ENCODE results near the gene TCF12.

TCF12 gene

DNA sequence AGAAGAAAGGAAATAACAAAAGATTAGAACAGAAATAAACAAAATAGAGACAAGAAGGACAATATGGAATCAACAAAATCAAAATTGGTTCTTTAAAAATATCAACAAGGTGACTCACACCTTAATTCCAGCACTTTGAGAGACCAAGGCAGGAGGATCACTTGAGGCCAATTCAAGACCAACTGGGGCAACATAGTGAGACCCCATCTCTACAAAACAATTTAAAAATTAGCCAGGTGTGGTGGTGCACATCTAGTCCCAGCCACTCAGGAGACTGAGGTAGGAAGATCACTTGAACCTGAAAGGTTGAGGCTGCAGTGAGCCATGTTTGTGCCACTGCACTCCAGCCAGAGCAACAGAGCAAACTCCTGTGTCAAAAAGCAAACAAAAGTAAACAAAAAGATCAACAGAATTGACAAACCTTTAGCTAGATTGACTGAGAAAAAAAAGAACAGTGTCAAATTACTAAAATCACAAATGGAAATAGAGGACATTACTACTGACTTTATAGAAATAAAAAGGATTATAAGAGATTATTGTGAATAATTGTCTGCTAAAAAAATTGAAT, 267.1 kb downstream of the TCF12 start:
- DNase-seq, result no peak

DNA sequence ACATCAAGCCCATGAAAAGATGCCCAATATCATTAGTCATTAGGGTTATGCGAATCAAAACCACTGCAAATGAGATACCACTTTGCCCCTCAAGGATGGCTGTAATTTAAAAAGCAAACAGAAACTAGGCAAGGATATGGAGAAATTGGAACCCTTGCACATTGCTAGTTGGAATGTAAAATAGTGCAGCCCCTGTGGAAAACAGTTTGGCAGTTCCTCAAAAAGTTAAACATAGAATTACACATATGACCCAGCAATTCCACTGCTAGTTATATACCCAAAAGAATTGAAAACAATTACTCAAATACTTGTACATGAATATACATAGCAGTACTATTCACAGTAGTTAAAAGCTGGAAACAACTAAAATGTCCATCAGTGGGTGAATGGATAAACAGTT, 271.0 kb downstream of the TCF12 start:
- DNase-seq, result no peak

DNA sequence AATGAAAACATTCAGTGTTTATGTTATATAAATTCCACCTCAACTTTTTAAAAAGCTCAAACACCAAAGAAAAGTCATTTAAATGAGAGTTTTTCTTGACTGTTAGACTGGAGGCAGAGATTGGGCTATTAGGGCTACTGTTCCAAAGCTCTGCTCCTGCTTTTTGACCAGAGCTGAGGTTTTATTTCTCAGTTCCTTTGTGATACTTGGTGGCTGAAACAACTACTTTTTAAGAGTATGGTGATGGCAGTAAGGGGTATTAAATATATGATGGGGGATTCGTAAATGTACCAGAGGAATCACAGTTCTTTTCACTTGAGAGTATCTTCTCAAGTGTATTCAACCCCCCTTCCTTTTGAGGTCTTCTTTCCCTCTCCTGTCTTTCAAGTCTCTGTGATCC, 271.8 kb downstream of the TCF12 start:
- no peak for DNase-seq

DNA sequence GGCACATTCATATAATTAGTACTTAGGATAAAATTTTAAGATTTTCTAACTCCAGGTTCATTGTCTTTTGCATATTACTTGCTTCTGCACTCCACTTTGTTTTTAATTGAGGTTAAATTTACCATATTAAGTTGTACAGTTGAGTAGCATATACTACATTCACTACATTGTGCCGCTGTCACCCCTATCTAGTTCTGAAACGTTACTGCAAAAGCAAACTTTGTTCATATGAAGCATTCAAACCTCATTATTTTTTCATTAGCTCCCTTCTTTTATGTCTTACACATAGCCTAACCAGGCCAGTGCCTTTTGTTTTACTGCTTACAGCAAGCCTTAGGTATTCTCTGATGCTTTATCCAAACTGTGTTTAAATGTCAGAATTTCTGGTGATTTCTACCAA, 274.7 kb downstream of the TCF12 start:
- no peak for DNase-seq

DNA sequence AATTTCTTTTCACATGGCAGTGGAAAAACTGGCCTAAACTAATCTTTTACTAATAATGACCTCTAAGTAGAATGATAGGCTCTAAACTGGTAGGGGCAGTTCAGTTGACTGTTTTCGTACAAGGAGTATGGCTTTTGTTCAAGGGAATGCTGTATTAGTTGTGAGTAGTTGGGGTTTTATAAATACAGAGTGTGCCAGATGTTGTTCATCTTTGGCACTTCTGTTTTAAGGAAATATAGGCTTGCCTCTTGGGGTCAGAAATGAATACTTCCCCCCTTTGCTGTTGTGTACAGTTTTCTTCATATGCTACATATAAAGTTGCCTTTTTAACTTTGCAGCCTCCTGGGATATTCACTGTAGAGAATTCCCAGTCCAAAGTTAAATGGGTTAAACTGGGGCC, 276.9 kb downstream of the TCF12 start:
- no peak for DNase-seq

DNA sequence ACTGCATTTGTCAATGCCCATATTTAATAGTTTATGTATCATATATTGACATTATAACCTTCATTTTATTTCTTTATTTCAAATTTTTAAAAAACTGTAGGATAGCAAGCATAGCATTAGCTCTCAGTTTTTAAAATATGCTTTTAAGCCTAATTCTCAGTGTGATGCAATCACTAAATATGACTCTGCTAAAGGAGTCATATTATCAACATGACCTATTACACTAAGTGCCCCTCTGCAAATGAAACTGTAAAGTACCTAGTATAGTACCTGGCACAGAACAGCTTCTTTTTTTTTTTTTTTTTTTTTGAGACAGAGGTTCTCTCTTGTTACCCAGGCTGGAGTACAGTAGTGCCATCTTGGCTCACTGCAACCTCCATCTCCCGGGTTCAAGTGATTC, 278.4 kb downstream of the TCF12 start:
- no peak for DNase-seq

DNA sequence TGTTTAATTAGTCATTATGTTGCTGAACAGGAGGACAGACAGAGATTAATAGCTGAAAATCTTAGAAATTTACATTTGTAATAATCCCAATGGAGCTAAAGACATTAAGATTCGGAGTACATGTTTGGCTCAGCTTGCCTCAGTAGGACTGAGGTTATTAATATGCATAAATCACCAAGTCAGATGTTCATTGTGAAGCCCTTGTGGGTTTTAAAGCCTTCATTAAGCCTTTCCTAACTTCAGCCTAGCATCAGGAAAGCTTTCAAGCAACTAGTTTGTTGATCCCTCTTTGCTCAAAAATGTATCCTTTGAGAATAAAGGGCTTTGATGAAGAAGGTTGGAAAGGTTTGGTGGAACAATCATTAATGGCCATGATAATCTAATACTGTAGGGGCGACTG, 279.7 kb downstream of the TCF12 start:
- no peak for DNase-seq

DNA sequence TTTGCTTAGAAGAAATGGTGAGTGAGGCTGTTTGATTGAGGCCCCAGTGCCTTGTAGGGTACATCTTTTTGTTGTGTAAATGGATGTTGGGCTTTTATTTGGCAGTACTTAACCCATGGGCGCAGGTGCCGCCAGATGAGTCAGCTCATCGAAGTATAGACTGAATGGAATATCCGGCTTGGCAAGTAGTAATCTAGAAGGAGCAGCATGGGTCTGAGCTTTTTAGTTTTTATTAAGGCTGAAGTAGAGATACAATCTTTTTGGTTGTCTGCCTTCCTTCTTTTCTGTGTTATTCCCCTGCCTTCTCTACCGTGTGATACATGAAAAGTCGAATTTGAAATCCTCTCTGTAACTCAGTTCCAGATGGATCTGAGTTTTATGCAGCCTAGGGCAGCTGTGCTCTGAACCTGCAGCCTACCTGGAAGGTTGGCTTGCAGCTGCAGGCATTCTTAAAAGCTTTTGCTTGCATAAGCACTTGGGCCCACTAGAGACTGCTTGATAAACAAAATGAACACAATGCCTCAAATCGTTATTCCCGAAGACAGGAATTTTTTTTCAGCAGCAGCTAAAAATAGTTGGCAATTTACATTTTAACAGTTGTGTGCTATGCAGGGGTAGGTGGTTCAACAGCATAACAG, 280.3 kb downstream of the TCF12 start:
- no peak for DNase-seq

DNA sequence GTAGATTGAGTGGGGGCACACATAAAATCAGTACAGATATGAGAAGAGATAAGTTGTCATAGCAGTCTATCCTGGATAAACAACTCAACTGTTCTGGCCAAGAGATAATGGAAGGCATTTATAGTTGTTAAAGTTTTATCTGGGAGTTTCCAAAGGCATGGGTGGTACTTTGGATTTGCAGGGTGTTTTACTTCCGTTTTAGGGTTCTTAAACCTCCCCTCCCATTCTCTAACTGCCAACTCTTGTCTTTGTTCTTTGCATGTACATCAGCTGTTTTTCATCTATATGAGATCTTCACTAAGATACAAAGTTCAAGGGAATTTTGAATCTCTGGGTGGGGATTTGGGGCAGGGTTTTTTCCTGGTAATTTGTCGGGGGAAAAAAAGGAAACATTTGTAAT, 283.1 kb downstream of the TCF12 start:
- DNase-seq, result no peak

DNA sequence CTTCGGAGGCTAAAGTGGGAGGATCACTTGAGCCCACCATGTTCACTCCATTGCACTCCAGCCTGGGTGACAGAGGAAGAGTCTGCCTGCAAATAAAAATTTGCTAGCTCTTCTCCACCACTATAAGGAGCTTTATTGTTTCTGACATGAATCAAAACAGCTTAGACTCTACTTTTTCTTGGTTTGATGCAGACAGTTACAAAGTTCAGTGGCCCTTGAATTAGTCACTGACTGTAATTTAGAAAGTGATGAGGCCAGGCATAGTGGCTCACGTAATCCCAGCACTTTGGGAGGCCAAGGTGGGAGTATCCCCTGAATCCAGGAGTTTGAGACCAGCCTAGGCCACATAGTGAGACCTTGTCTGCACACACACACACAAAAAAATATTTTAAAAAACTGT, 285.5 kb downstream of the TCF12 start:
- no peak for DNase-seq

DNA sequence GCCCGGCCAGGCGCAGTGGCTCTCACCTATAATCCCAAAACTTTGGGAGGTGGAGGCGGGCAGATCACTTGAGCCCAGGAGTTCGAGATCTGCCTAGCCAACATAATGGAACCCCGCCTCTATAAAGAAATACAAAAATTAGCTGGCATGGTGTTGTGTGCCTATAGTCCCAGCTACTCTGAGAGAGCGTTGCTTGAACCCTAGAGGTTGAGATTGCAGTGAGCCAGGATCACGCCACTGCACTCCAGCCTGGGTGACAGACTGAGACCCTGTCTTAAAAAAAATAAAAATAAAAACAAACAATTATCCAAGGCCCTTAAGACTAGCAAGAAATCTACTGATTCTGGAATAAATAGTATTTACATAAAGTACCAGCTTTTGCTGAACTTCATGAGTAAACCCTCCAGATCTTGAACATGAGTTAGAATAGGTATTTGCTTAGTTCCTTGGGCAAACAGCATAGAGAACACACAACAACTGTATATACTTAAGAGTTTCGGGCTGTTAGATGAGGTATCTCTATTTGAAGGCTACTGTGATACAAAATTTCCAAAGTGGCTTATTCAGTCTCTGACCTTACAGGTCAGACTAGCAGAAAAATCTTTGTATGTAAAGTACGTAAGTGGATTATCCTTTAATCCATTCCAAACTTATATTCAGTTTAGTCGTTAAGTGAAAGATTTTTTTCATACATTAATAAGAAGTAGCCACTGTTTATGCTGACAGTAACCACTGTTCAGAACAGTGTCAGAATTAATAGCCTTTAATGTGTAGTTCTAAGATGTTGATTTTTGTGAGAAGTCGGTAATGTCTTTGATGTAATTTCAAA, 286.8 kb downstream of the TCF12 start:
- DNase-seq, result no peak

DNA sequence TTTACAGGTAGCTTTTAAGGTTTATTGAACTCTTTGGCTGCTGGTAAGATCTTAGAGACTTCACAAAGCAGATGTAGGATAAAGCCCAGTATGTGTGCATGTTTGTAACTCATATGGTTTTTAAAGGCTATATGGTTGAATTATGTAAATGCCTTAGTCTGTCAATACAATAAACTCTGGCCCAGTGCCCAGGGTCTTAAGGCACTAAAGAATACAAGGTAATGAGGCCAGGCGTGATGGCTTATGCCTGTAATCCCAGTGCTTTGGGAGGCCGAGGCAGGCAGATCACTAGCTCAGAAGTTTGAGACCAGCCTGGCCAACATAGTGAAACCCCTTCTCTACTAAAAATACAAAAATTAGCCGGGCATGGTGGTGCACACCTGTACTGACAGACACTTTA, 287.6 kb downstream of the TCF12 start:
- no peak for DNase-seq

DNA sequence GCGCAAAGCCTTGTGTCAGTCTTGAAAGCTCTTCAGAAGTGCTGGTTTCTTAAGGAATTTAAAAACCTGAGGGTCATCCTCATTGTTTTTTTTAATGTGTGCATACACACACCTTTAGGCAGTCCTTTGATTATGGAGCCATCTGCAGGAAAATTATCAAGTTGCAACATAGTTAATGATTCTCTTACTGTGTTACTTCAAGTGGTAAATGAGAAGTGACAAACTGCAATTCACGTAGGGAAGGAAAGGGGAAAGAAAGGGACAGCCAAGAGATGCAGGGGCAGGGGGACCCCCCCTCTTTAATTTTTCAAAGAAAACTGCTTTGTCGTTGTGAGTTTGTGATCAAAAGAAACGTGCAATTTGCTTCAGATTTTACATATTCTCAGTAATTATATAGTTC, 295.4 kb downstream of the TCF12 start:
- DNase-seq, result no peak

DNA sequence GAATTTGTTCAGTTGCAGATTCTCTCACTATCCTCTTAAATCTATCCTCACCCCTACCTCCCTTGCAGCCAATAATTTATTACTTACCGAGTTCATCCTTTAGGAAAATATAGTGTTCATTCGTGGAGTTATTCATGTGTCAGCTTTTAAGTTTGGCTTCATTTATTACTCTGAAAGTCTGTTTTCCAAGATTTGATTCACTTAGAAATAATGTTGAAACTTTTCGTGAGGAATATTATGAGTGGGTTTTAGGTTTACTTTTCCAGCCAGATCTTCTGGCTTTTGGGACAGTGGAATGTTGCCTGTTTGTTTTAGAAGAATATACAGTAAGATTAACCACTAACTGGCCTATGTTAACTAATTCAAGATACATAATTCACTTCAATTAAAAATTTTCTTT, 296.9 kb downstream of the TCF12 start:
- DNase-seq, result no peak

DNA sequence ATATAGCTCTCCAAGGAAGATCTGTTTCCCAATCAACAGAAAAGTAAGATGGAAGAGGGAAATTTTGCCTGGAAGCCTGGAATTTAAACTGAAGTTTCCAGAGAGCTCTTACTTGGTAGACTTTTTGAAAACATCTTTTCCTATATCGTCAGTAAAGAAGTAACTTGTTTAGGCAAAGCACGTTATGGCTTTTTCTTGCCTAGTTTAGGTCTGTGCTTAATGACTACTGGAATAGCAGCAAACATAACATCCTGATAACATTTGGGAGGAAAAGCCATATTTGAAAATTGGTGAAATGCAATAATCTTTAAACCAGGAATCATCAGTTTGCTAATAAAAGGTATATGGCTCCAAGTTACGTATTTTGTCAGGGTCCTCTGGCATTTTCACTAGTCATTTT, 297.4 kb downstream of the TCF12 start:
- DNase-seq, result no peak

DNA sequence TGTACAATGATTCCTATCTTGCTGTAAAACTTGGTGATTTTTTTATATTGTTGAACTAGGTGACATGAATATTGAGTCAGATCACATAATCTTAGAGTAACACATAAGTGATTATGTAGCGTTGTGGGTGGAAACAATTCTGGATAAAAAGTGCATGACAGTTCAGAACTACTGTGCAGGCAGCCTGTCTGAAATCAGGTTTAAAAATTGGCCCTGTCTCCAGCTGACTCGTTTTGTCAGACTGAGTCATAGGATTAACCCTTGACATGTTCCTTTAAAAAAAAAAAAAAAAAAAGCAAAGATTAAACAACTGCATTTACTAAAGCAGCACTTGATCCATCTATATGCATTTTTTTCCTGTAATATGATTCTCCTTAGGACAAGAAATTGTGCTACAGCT, 297.8 kb downstream of the TCF12 start:
- DNase-seq, result no peak

DNA sequence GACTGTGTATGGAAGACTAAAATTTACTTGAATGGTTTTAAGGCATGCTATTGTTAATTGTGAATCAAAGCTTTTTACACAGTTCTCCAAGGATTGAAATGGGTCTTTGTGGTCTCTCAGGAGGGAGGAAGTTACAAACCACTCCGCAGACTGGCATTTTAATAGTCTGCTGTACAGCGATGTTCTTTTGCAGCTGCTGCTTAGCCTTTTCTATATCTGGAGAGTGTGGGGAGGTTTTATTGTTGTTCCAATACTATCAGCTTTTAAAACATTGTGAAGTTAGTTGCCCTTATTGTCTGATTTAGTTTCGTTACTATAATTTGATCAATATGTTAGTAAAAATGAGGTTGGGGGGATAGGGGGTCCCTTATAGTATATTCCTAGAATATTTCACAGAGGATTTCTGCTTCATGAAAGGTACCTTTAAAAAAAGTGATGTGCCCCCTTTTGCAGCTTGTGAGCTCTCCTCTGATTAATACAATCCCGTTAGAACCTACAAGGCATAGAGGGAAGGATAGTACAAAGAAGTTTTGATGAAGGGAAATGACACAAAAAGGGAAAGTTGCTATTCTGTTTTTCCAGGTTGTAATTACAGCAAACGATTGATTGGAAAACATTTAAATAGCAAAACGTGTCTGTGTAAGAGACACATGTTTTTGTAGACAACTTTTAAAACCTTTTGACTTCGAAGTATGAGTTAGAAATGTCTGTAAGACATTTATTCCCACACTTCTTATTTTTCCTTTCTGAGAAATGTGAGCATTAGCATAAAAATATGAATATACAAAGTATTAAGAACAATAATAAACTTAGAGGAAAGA, 299.5 kb downstream of the TCF12 start:
- DNase-seq, result no peak

DNA sequence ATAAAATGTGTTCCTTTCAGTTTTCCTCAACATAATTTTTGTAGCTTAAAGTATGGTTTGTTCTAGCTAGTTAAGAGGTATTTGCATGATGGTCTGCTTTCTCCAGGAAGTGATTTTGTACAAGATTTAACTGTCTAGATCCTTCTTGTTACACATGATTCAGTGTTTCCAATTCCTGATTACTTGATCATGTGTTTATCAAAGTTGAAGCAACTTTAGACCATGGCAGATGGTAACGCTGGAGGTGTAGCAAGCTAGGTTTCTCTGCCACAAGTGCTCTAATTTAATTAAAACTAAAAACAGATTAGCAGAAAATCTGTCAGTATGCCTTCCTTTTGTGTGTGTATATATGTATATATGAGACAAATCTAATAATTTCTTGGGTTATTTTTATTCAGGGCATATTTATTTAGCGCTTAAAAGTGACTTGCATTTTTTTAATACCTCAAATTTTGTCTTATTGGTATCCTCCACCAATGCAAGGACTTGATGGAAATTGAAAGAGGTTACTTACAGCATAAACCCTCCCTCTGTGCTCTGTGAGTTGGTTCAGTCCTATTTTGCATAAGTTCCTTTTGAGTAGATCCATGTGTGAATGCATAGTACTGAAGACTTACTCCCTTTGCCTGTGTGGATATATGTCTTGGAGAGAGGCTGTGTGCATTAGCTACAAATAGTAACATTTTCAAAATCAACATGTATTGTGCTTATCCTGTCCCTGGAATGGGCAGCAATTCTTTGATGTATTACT, 300.6 kb downstream of the TCF12 start:
- DNase-seq, result no peak

DNA sequence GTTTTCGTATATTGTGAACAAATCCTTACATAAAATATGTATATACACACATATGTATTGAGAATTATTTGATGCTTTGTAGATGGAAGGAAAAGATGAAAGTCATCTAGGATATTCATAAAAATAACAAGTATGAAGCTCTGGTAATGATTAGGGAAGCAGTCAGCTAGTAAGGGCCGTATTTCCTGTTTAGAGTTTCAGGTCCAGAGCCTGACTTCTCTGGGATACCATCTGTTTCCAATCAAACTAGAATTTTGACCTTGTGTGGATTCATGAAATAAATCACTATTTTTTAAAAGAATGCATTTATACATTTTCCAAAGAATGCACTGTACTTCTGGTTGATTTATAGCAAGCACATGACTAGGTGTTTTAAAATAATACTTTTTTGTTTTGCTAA, 301.8 kb downstream of the TCF12 start:
- DNase-seq, result no peak

DNA sequence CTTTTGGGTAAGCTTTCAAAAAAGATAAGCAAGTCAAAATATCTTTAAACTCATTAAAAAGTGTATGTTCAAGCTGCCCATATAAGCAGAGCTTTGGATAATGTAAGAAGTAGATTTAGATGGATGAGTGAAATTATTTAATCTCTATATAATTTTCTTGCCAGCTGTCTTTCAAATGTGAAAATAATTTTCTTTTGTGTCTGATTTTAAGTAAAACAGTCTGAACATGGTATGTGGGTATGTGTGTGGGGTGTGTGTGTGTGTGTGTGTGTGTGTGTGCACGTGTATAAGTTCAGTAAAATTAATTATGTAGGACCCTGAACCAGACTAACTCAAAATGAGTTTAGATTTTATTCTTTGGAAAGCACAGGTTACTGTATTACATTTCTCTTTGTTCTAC, 302.7 kb downstream of the TCF12 start:
- DNase-seq, result no peak

DNA sequence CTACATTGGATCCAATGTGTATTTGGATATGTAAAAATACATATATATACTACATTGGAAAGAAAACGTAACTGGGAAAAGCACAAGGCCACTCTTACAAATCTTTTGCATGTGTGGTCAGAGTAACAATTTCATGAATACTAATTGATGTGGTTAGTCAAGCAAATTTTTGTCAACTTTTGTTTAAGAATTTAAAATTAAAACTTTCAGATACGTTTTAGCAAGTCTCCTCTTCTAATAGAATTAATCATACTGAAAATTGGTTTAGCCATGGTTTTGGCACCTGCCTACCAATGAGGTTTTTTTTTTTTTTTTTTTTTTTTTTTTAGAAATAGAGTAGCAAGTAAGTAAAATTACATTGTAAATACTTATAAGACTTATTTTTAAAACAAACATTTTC, 304.9 kb downstream of the TCF12 start:
- no peak for DNase-seq

DNA sequence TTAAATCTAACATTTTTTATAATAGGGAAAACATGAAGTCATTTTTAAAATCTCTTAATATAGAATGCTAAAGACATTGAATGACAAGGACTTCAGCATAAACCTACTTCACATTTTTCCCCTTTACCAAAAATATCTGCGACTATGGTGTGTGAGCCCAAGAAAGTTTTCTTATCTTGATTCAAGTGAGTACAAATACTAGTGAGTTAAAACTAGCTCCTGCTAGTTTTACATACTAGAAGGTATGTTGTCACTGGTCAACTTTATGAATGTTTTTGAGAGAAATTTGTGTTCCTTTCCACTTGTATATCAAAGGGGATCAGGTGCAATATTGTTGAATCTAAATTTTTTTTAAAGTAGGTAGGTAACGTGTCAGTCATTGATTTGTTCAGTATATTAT, 305.4 kb downstream of the TCF12 start:
- no peak for DNase-seq

DNA sequence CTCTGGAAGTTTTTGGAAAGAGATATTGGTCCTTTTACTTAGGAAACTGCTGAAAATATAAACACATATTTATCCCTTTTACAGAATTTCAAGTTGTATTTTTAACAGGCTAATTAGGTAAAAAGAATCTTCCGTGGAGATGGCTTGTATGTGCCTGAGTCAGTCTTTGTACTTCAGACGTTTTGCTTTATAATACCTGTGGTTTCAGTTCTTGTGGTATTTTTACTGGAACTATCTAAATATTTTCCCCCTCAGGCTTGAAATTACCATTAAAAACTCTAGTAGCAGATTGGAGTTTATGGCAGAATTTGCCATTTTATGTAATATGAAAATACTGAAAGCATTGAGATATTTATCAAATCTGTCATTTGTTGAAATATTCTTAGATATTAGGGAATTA, 306.2 kb downstream of the TCF12 start:
- DNase-seq, result no peak

Measured in stimulated activated naive CD4-positive, alpha-beta T cell treated with Interleukin-2 at 50 U/mL for 16 hours (primary cell).